GM21515 (cell line): ENCODE measurements around the gene BIVM.

Source experiments
- ATAC-seq: cut with Tn5 transposase; IDR thresholded peaks from one replicate; pipeline ENCODE4 v1.9.1; 2021; ENCODE audit not compliant: unreplicated experiment

BIVM gene

DNA sequence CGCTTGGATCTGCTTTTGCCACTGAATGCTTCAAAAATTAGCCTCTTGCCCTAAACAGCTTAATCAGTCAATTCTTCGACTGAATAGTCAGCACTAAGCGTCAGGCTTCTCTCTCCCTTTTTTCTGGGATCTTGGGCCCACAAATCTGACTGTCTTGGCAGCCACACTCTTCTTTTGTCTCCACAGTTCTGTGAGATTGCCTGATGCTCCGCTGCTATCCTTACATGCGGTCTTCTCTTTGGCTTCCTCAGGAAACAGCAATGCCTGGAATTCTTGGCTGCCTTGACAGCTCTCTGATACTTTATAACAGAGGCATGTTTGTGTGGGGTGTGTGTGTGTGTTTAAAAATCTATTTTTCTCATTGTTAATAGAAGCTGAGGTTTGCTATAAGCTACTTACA lies 79.6 kb downstream of the BIVM start:
- no peak for ATAC-seq

DNA sequence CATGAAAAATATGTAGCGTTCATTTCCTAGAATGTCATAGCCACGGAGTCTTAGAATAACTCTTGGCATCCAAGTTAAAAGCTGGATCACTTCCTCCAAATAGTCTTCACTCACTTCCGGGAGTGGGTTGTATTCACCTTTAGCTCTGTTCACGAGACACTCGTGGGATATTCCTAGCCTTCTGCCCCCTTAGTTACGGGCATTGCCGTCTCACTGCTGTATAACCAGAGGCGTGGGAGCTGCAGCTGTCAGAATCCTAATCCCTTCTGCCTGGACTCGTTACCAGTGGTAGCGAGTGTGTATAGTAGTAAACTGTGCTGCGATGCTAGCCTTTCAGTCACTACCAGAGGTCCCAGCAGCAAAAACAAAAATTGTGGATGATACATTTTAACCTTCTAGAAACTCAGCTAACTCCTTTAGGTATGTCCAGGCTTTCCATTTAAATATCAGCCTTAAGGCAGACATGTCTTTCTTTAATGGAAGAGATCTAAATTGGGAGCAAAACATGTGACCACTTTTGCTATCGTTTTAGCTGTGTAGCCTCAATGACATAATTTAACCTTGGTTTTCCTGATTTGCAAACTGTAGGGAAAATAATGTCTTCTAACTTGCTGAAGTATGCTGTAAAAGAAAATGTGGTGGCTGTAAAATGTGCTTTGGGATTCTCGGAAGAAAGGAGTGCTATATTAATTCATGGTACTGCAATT lies 81.0 kb downstream of the BIVM start:
- no peak for ATAC-seq

GRCh38 chr13:102881819-102882686 lies 83.1 kb downstream of the BIVM start:
- no peak for ATAC-seq
